K562 (cell line): ENCODE results near the gene WEE1.

ENCODE experiments used
- CEBPB ChIP-seq: fragments of 450-650 bp; IDR thresholded peaks from 2 replicates; pipeline ENCODE4 v1.6.1; 2016; ENCODE audit warnings: missing genetic modification characterization, missing compliant biosample characterization
- CTCF ChIP-seq, 3 experiments: IDR thresholded peaks in 2 of 3; conservative IDR thresholded peaks in 1 of 3; 2 replicates each; pipeline ENCODE4 v1.5.1; 2011 to 2012; ENCODE audit warnings: low read length in 3 of 3, mild to moderate bottlenecking in 3 of 3, control low read depth in 2 of 3, improper control_type of control experiment in 1 of 3, inconsistent platforms in 1 of 3, low read depth in 1 of 3, mixed read lengths in 1 of 3, moderate library complexity in 1 of 3; ENCODE audit not compliant: insufficient read depth in 2 of 3
- E2F4 ChIP-seq: sonication (generic); formaldehyde crosslinking; IDR thresholded peaks from 2 replicates; pipeline ENCODE4 v1.8.0; 2022; ENCODE audit warnings: mild to moderate bottlenecking, low read depth, missing genetic modification reagents
- EHMT2 ChIP-seq: fragments of 450-650 bp; IDR thresholded peaks from 2 replicates; pipeline ENCODE4 v1.6.1; 2018; ENCODE audit warnings: antibody characterized with exemption
- ESRRA ChIP-seq: fragments of 450-650 bp; IDR thresholded peaks from 2 replicates; pipeline ENCODE4 v1.6.1; 2014; ENCODE audit warnings: low read depth, mild to moderate bottlenecking, moderate library complexity, borderline replicate concordance
- EZH2 ChIP-seq: IDR thresholded peaks from 2 replicates; pipeline ENCODE4 v1.6.1; 2012; ENCODE audit warnings: low read depth, mild to moderate bottlenecking, inconsistent platforms, low read length, borderline replicate concordance
- HINFP ChIP-seq: fragments of 450-650 bp; conservative IDR thresholded peaks from 2 replicates; pipeline ENCODE4 v1.6.1; 2016; ENCODE audit warnings: missing genetic modification characterization, low read depth, mild to moderate bottlenecking, control low read depth, missing compliant biosample characterization
- POLR2AphosphoS5 ChIP-seq: IDR thresholded peaks from 2 replicates; pipeline ENCODE4 v1.6.1; 2011; ENCODE audit warnings: mild to moderate bottlenecking, low read depth, low read length, moderate library complexity; ENCODE audit not compliant: control insufficient read depth, insufficient read depth
- RNF2 ChIP-seq: sonication (generic); IDR thresholded peaks from 2 replicates; pipeline ENCODE4 v1.6.1; 2016
- RNF219 ChIP-seq: fragments of 250-450 bp; sonication (Bioruptor Pico); IDR thresholded peaks from 2 replicates; pipeline ENCODE4 v1.5.0; 2022; ENCODE audit warnings: mild to moderate bottlenecking
- ZNF707 ChIP-seq: fragments of 250-450 bp; sonication (Bioruptor Pico); conservative IDR thresholded peaks from 2 replicates; pipeline ENCODE4 v1.8.0; 2022; ENCODE audit warnings: inconsistent platforms, mild to moderate bottlenecking, moderate library complexity

- TF ChIP-seq CTCF (IDR thresholded peaks at IDR 0.05 in 2 of 3, conservative IDR thresholded peaks at IDR 0.05 in 1 of 3; ENCODE audit: insufficient read depth in 2 of 3, low read depth in 1 of 3, low read length in 3 of 3): no peak
- TF ChIP-seq EHMT2: no peak
- TF ChIP-seq E2F4 (CRISPR knock-in tag): no peak
- TF ChIP-seq RNF219 (CRISPR knock-in tag): no peak
- no peak for TF ChIP-seq EZH2
- no peak for TF ChIP-seq HINFP (tag)
- no peak for TF ChIP-seq RNF2
- TF ChIP-seq ESRRA: no peak
- no peak for TF ChIP-seq POLR2AphosphoS5
- no peak for TF ChIP-seq ZNF707
- TF ChIP-seq CEBPB (tag): no peak
These were observed 35.7 kb downstream of the WEE1 start for GRCh38 chr11:9609002-9609759.
